GM13977 (cell line): ENCODE results near the gene KHDC1.
"Not testable (repeated sequence)": the region's sequence is repeated elsewhere in the genome, so short reads cannot be mapped to it uniquely, and the experiment has no call there.

Experiments
- DNase-seq: peaks from one replicate; pipeline ENCODE4 v3.0.0; 2012; ENCODE audit warnings: low spot score
- in situ Hi-C: fragments of 300-500 bp; cut with MboI; formaldehyde crosslinking; loops from one replicate; pipeline ENCODE4 v1.12.0; 2022; ENCODE audit warnings: low sequenced_read_pairs, low pct_unique_long_range_greater_than_20kb, mixed read lengths, inconsistent platforms; ENCODE audit not compliant: unreplicated experiment
- TF ChIP-seq, protein P1 (sequence below): IDR thresholded peaks from 2 replicates; pipeline ENCODE4 v1.5.1; 2012; ENCODE audit warnings: mild to moderate bottlenecking, control low read depth; ENCODE audit not compliant: insufficient read depth; ENCODE audit errors: extremely low read depth, missing control alignments

The KHDC1 gene

DNA sequence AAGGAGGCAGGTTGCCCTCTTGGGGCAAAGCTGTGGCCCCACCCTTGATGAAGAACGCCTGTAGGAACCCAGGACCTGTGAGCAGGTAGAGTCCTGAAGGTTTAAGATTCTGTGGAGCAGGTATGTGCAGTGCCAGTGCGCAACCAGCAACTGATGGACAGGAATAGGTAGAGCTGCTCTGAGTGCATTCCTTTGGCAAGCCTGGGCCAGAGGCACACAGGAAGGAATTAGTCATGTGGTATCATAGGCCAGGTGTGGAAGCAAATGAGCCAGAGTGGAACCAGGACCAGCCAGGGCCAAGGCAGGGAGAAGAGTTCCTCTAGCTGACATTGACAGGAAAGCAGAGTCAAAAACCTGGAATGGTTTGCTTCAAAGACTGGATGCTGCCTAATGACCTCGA is 1.4 kb upstream of the KHDC1 start:
- DNase-seq = no peak
- TF ChIP-seq, protein P1, sequence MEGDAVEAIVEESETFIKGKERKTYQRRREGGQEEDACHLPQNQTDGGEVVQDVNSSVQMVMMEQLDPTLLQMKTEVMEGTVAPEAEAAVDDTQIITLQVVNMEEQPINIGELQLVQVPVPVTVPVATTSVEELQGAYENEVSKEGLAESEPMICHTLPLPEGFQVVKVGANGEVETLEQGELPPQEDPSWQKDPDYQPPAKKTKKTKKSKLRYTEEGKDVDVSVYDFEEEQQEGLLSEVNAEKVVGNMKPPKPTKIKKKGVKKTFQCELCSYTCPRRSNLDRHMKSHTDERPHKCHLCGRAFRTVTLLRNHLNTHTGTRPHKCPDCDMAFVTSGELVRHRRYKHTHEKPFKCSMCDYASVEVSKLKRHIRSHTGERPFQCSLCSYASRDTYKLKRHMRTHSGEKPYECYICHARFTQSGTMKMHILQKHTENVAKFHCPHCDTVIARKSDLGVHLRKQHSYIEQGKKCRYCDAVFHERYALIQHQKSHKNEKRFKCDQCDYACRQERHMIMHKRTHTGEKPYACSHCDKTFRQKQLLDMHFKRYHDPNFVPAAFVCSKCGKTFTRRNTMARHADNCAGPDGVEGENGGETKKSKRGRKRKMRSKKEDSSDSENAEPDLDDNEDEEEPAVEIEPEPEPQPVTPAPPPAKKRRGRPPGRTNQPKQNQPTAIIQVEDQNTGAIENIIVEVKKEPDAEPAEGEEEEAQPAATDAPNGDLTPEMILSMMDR = no peak
- in situ Hi-C loops = no loop called here

DNA sequence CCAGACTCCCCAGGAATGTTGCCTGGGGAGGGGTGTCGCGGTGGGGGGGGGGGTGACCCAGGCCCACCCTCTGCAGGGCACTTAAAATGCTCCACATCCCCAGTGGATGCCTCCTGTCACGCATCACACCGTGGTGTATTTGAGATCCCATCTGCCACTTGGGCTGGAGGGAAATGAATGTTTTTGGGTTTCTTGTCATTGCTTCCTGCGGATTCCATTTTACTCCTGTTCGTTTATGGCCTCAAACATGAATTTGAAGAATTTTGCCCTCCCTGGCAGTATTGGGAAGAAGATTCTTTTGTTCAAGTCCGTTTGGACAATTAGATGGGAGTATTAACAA is 544 bp upstream of the KHDC1 start:
- TF ChIP-seq, protein P1 = no peak

DNA sequence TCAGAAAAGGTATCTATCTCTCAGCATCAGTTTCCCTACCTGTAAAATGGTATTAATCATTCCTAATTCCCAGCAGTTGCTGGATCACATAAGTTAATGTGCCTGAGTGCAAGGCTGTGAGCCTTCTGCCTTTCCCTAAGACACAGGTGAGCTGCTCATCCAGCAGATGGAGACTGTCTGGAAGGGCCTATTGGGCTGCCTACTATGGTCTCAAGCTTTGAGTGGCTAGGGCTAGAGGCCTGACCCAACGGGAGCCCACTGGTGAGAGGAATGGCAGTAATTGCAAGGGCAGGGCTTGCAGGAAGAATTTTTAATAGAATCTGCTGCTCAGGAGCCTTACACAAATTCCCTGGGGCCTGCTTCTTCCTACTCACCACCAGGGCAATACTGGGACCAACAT is 4.3 kb downstream of the KHDC1 start:
- TF ChIP-seq, protein P1 = no peak
- no peak for DNase-seq
- in situ Hi-C loops = no loop called here

More for the DNA sequence above, 544 bp upstream of the KHDC1 start:
- DNase-seq = no peak
- in situ Hi-C loops = no loop called here

DNA sequence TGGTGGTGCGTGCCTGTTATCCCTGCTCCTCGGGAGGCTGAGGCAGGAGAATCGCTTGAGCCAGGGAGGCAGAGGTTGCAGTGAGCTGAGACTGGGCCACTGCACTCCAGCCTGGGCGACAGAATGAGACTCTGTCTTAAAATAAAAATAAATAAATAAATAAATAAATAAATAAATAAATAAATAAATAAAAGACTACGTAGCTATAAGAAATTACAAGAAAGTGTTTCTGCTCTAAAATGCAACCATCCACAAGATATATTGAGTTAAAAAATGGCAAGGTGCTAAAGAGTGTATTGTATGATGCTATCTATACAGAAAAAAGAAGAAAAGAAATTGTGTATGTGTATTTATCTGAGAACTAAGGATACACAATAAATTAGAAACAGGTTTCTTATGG is 8.7 kb downstream of the KHDC1 start:
- in situ Hi-C loops, DNase-seq: not testable (repeated sequence)

DNA sequence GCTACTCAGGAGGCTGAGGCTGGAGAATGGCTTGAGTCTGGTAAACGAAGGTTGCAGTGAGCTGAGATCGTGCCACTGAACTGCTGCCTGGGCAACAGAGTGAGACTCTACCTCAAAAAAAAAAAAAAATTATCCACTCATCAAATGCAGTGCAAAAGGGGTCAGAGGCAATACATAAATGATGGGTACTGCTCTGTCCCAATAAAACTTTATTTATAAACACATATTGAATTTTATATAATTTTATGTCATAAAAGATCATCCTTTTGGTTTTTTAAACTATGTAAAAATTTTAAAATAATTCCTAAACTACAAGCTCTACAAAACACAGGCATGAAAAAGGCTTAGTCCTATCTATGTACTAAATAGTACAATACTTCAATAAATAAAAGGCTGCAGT is 10.3 kb downstream of the KHDC1 start:
- in situ Hi-C loops = no loop called here
- TF ChIP-seq, protein P1 = no peak
- DNase-seq = no peak

DNA sequence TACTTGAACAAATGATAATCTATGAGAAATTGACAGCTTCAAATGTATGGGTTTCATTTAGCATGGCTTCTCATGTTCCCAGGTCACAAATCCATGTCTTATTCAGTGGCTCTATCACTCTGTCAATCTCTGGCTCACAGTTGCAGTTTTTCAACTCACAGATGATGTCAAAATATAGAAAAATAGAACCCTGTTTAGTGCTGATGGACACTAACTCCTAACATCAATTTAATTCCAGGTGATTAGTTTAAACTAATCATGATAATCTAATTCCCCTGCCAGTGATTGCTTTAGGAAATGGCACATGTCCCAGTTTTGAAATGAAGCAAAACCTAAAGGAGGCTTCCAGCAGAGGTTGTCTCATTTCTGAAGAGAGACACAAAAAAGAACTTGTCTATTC is 13.0 kb downstream of the KHDC1 start:
- no peak for DNase-seq
- in situ Hi-C loops = no loop called here
- TF ChIP-seq, protein P1 = no peak

DNA sequence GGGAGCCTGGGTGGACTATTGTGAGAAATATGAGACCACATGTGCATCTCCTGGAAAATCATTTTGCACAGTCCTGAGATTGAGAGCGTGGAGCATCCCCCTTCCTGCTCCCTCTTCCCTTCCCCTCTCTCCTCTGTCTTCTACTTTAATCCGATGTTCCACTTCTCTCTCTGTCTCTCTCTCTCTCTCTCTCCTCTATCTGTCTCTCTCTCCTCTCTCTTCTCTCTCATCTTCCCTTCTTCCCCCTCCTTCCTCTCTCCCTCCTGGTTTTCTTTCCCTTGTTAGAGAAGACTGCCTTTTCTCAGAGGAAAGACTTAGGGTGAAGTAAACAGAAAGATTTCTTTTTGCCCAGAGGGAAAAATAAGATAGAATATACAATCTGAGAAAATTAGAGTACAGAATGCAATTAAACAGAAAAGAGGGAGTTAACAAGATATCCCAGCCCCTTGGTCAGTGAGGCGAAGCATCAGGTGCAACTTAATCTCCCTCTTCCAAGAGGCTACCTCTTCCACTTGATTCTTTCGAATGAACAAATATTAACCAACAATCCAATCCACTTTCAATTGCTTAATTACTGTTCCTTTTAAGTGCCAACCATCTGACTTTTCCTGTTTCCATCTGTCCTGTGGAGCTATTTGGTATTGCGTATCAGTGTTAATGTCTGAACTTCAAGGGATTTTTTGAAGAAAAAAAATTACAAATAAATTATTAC is 14.6 kb downstream of the KHDC1 start:
- in situ Hi-C loops = no loop called here
- no peak for DNase-seq
- TF ChIP-seq, protein P1 = no peak
